Effector memory CD4-positive, alpha-beta T cell (primary cell): Measurements from ENCODE around the gene B9D1.

Source experiments
- DNase-seq, 3 donors: peaks; one replicate each; pipeline ENCODE4 v3.0.0-alpha.2; 2020
- H3K27ac ChIP-seq: 2 replicates; pipeline ENCODE4 v1.7.0; 2013; ENCODE audit warnings: mild to moderate bottlenecking, low read length, moderate library complexity; ENCODE audit not compliant: insufficient read depth, poor library complexity, severe bottlenecking
- H3K27me3 ChIP-seq: replicated peaks from 2 replicates; pipeline ENCODE4 v1.7.0; 2013; ENCODE audit warnings: mild to moderate bottlenecking, low read length; ENCODE audit not compliant: insufficient read depth, control insufficient read depth, poor library complexity, severe bottlenecking
- H3K36me3 ChIP-seq: 2 replicates; pipeline ENCODE4 v1.7.0; 2013; ENCODE audit warnings: mild to moderate bottlenecking, low read length, moderate library complexity; ENCODE audit not compliant: control insufficient read depth, insufficient read depth
- H3K4me1 ChIP-seq: 2 replicates; pipeline ENCODE4 v1.7.0; 2013; ENCODE audit warnings: low read length, mild to moderate bottlenecking; ENCODE audit not compliant: control insufficient read depth, insufficient read depth, poor library complexity, severe bottlenecking
- H3K4me3 ChIP-seq: 2 replicates; pipeline ENCODE4 v1.7.0; 2013; ENCODE audit warnings: low read length, low read depth, mild to moderate bottlenecking; ENCODE audit not compliant: insufficient read depth, poor library complexity, severe bottlenecking
- H3K9me3 ChIP-seq: 2 replicates; pipeline ENCODE4 v1.7.0; 2013; ENCODE audit warnings: mild to moderate bottlenecking, low read length, moderate library complexity; ENCODE audit not compliant: control insufficient read depth
- total RNA-seq, 3 donors: gene quantifications; one replicate each; lab custom pipeline; 2026; lab: John Stamatoyannopoulos, UW

B9D1 gene
- total RNA-seq = 0.69 to 1.7 (median 1.2) reads per million in 3 donors

- H3K27ac ChIP-seq = peak within 1 kb of the TSS; percentile 74
Observed at GRCh38 chr17:19362277-19363113, at the start of gene B9D1. Gene B9D1, minus strand, starts transcription at chr17:19362723. Its CDS starts 154 bp downstream, at chr17:19362569.

GRCh38 chr17:19411631-19412030 is 49.1 kb upstream of the B9D1 start:
- no peak overlapping the region for H3K27ac ChIP-seq
- H3K27me3 ChIP-seq = no peaks in the 10 kb centered on the region

More at GRCh38 chr17:19362277-19363113, at the start of gene B9D1:
- H3K4me1 ChIP-seq = peaks cover 7% of the 10 kb centered on the region
- H3K27me3 ChIP-seq = no peaks in the 10 kb centered on the region
- peak within 1 kb of the TSS; percentile 88 for H3K4me3 ChIP-seq
- peak; percentile 93 to 94 (median 93) for DNase-seq
- H3K9me3 ChIP-seq = no peaks in the 10 kb centered on the region
- H3K36me3 ChIP-seq = no peaks in the 10 kb centered on the region

GRCh38 chr17:19410875-19411620 is 48.5 kb upstream of the B9D1 start, which contains the start of gene RNF112:
Gene RNF112, plus strand, starts transcription at chr17:19411232. Its CDS starts 177 bp downstream, at chr17:19411409.
- Histone ChIP-seq H3K4me1 (no peaks in the 10 kb centered on the region), H3K9me3 (no peaks in the 10 kb centered on the region), H3K36me3 (no peaks in the 10 kb centered on the region), H3K4me3 (no peak within 1 kb of the TSS), H3K27me3 (no peaks in the 10 kb centered on the region), H3K27ac (no peak within 1 kb of the TSS)
- no peak for DNase-seq

More at GRCh38 chr17:19411631-19412030, 49.1 kb upstream of the B9D1 start:
- DNase-seq = no peak
- H3K4me1 ChIP-seq = no peaks in the 10 kb centered on the region
- no peak overlapping the region for H3K4me3 ChIP-seq
- H3K36me3 ChIP-seq = no peaks in the 10 kb centered on the region
- no peaks in the 10 kb centered on the region for H3K9me3 ChIP-seq

GRCh38 chr17:19410091-19410490 is 47.6 kb upstream of the B9D1 start:
- Histone ChIP-seq H3K27me3 (no peaks in the 10 kb centered on the region), H3K27ac (no peak overlapping the region), H3K4me1 (no peaks in the 10 kb centered on the region), H3K9me3 (no peaks in the 10 kb centered on the region), H3K36me3 (no peaks in the 10 kb centered on the region), H3K4me3 (no peak overlapping the region)
- no peak for DNase-seq

GRCh38 chr17:19409509-19409908 is 47.0 kb upstream of the B9D1 start:
- no peaks in the 10 kb centered on the region for H3K9me3 ChIP-seq
- no peaks in the 10 kb centered on the region for H3K36me3 ChIP-seq
- H3K27ac ChIP-seq = no peak overlapping the region
- DNase-seq = no peak
- H3K4me3 ChIP-seq = no peak overlapping the region
- H3K4me1 ChIP-seq = no peaks in the 10 kb centered on the region
- H3K27me3 ChIP-seq = no peaks in the 10 kb centered on the region

GRCh38 chr17:19409066-19409465 is 46.5 kb upstream of the B9D1 start:
- no peaks in the 10 kb centered on the region for H3K27me3 ChIP-seq
- no peak overlapping the region for H3K4me3 ChIP-seq
- H3K9me3 ChIP-seq = no peaks in the 10 kb centered on the region
- H3K4me1 ChIP-seq = no peaks in the 10 kb centered on the region
- no peak overlapping the region for H3K27ac ChIP-seq
- no peak for DNase-seq
- H3K36me3 ChIP-seq = no peaks in the 10 kb centered on the region

GRCh38 chr17:19408346-19408710 is 45.8 kb upstream of the B9D1 start:
- Histone ChIP-seq H3K4me1 (no peaks in the 10 kb centered on the region), H3K9me3 (no peaks in the 10 kb centered on the region), H3K27ac (no peak overlapping the region), H3K4me3 (no peak overlapping the region), H3K27me3 (no peaks in the 10 kb centered on the region), H3K36me3 (no peaks in the 10 kb centered on the region)
- no peak for DNase-seq

- H3K4me1 ChIP-seq = no peaks in the 10 kb centered on the region
- no peak for DNase-seq
- no peaks in the 10 kb centered on the region for H3K27me3 ChIP-seq
- no peaks in the 10 kb centered on the region for H3K36me3 ChIP-seq
- no peaks in the 10 kb centered on the region for H3K9me3 ChIP-seq
- no peak overlapping the region for H3K27ac ChIP-seq
- H3K4me3 ChIP-seq = no peak overlapping the region
Observed at GRCh38 chr17:19407601-19408345, 45.2 kb upstream of the B9D1 start.

GRCh38 chr17:19405114-19405513 is 42.6 kb upstream of the B9D1 start:
- Histone ChIP-seq H3K4me3 (no peak overlapping the region), H3K4me1 (no peaks in the 10 kb centered on the region), H3K27ac (no peak overlapping the region), H3K36me3 (no peaks in the 10 kb centered on the region), H3K9me3 (no peaks in the 10 kb centered on the region), H3K27me3 (no peaks in the 10 kb centered on the region)
- DNase-seq = no peak
